GM20000 (cell line): Measurements from ENCODE around the gene IQCN.

Source experiments
- DNase-seq: peaks from one replicate; pipeline ENCODE4 v3.0.0; 2012; ENCODE audit warnings: low spot score
- CTCF ChIP-seq: IDR thresholded peaks from 2 replicates; pipeline ENCODE4 v1.5.1; 2012; ENCODE audit warnings: mild to moderate bottlenecking, control low read depth; ENCODE audit errors: extremely low read depth, missing control alignments

Gene IQCN

GRCh38 chr19:18221815-18222725 lies 52.2 kb downstream of the IQCN start:
- TF ChIP-seq CTCF: no peak
- no peak for DNase-seq

GRCh38 chr19:18220632-18221275 lies 53.5 kb downstream of the IQCN start:
- no peak for DNase-seq
- TF ChIP-seq CTCF: no peak

GRCh38 chr19:18219911-18220631 lies 54.2 kb downstream of the IQCN start:
- DNase-seq: no peak
- TF ChIP-seq CTCF: no peak

- TF ChIP-seq CTCF: no peak
- DNase-seq: no peak
These were observed 55.7 kb downstream of the IQCN start for GRCh38 chr19:18218600-18218999.

- DNase-seq: no peak
- no peak for TF ChIP-seq CTCF
These were observed 56.1 kb downstream of the IQCN start for GRCh38 chr19:18218159-18218558.

GRCh38 chr19:18216789-18217188 lies 57.5 kb downstream of the IQCN start:
- TF ChIP-seq CTCF: no peak

More at GRCh38 chr19:18216789-18217188, 57.5 kb downstream of the IQCN start:
- no peak for DNase-seq
